Endothelial cell of hepatic sinusoid (primary cell): ENCODE results near the gene LRRC52.

Experiments used
- in situ Hi-C: cut with HindIII; loops from 2 replicates; pipeline ENCODE4 v1.10.0; 2017; ENCODE audit warnings: low sequenced_read_pairs

Gene LRRC52

GRCh38 chr1:165536016-165536415 lies 7.8 kb upstream of the LRRC52 start:
- in situ Hi-C loops, result no loop called here

DNA sequence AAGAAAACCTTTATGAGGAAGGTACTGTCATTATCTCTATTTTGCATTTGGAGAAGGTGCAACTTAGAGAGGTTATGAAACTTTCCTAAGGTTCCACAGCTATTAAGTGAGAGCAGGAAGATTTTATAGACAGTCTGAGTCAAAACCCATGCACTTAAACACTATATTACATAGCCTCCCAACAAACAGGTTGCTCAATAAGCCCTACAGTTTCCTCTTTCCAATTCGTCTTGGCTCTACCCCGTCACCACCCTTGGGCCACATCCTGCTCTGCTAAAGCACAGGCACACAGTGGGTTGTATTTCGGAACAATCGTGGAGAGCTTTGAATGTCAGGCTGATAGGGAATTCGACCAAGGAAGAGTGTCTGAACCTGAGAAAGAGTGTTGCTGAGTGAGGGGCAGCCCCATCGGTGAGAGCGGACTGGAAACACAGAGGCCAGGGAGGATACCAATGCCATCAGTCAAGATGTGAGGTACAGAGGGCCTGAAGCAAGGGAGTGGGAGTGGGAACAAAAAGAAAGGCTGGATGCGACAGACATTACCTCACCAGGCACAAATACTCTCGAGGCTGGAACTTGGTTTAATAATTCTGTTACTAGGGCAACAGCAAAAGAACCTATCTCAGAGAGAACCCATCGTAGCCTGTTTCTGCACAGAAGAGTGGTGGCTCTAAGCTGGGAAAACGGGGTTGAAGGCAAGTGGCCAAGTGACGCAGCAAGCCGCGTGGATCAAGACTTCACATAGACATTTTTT lies 6.3 kb upstream of the LRRC52 start:
- in situ Hi-C loops, result no loop called here

DNA sequence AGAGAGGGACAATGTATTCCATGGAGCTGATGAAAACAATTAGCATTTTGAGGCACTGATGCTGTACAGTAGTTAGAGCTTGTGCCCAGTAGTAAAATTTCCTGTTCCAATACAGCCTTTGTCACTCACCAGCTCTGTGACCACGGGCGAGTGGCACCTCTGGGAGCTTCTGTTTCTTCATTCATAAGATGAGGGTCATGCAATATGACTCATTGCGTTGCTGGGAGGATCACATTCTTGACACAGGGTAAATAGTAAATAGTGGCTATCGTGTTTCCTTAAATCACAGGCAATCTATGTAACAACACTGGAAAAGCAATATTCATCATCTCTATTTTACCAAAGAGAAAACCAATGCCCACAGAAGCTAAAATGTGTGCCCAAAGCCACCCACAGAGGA lies 4.5 kb upstream of the LRRC52 start:
- in situ Hi-C loops, result no loop called here

DNA sequence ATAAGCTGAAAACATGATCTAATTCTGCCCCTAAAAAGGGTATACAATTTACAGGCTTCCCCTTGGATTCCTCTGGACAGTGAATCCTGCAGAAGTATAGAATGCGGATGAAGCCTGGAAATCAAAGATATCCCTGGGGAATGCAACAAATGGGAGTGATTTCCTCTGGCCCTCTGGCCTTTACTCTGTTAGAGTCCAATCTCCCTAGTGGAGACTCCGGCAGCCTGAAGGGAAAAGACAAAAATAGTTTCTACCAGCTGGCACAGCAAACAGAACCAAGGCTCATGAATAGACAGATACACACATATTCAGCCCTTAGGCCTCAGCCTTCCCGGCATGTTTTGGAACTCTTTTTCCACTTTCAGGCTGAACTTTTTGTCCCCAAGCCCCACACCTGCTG lies 3.9 kb upstream of the LRRC52 start:
- in situ Hi-C loops, result no loop called here

- in situ Hi-C loops, result no loop called here
Measured at GRCh38 chr1:165542015-165542631, 1.7 kb upstream of the LRRC52 start.

GRCh38 chr1:165542647-165543046 lies 1.2 kb upstream of the LRRC52 start:
- in situ Hi-C loops, result no loop called here

GRCh38 chr1:165544996-165545395 lies 1.2 kb downstream of the LRRC52 start:
- in situ Hi-C loops, result no loop called here

- in situ Hi-C loops, result no loop called here
Measured at GRCh38 chr1:165545974-165546373, 2.2 kb downstream of the LRRC52 start.

GRCh38 chr1:165549973-165550372 lies 6.2 kb downstream of the LRRC52 start:
- in situ Hi-C loops, result no loop called here

DNA sequence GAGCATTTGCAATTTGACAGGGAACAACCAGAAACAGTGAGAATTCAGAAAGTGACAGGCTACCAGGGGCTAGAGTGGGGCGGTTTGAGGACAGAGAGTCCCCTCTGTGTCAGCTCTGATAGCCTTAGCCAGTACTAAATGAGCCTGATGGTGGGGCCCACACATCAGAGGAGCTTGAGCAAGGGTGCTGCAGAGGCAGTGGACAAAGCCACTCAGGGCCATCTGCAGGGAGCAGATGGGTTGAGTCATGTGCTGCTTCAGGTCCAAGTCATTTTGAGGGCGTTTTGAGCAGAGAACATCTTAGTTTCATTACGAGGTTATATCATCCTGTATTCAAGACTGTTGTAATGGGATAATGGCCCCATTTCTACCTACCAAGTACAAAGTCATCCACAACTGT lies 7.7 kb downstream of the LRRC52 start:
- in situ Hi-C loops, result no loop called here

GRCh38 chr1:165560883-165561656 lies 17.3 kb downstream of the LRRC52 start:
- in situ Hi-C loops, result no loop called here

DNA sequence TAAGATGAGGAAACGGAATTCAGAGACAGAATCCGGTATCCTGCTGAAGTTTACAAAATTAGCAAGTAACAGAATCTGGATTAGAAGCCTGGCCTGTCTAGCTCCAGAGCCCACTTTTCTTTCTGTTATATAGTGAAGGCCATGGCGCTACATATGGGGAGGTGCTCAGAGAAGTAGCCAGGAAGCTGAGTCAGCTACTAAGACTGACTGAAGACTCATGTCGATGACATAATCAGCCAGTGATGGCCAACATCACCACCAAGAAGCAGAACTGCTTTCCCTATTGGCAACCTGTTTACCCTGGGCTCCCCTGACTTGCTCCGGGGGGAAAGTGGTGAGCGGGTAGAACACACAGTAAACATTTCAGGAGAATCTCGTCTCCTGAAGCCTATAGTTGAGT lies 18.8 kb downstream of the LRRC52 start:
- in situ Hi-C loops, result no loop called here

- in situ Hi-C loops, result no loop called here
Measured at GRCh38 chr1:165563551-165563950, 19.8 kb downstream of the LRRC52 start.

DNA sequence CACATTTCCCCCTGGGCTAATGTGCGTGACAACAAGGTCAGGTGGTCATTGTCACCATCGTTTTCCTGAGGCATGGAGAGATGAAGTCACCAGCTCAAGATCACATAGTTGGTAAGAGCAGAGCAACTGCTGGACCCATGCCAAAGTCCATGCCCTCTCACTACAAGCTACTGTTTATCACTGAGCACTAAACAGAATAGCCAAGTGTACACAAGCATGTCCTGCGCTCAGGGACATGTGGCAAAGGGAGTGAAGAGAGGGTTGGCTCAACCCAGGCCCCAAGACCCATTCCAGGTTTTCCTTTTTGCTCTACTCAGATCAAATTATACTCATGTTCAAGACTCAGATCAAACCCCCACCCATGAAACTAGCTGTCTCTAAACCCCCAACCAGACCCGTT lies 20.8 kb downstream of the LRRC52 start:
- in situ Hi-C loops, result no loop called here

DNA sequence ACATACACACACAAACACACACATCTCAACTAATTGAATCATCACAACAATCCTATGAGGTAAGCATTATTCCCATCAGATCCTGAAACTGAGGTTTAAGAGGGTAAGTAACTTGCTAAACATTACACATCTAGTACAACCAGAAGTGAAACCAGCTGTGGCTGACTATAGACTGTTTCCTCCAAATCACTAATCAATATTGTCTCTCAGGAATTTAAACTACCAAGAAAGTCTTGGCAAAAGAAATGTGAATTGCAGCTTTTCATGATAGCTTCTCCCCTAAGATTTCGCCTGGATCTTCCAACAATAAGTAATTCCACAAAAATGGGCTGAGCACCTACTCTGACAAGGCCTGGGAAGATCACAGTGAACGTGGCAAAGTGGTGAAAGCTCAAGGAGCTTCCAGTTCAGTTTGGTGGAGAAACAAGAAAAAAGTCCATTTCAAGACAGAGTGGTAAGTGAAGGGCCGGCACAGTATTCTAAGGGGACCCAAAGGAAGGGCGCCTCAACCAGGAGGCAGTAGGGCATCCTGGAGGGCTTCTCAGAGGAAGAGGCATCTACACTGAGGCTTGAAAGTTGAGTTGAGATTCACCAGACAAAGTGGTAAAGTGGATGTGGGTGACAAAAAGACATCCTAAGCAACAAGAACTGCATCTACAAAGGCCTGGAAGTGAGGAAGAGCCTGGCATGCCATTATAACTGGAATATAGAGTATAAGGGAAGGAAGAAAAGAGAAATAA lies 22.1 kb downstream of the LRRC52 start:
- in situ Hi-C loops, result no loop called here

DNA sequence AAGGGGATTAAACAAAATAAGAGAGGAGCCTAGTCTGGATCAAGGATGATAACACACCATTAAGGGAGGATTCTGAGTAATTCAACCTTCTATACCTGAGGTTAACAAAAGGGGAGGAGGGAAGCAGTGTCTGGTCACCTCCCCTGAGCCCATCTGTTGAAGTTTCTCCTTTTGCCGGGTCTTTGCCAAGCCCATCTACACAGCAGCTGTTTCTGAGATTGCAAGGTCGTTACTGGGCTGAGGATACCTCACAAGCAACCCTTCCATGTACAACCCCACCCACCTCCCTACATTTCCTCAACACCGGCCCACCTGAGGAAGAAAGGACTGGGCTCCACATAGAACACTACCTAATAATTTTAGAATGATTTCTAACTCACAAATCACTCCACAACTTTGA lies 26.3 kb downstream of the LRRC52 start:
- in situ Hi-C loops, result loop anchor here (5.0 kb wide), 1 partner anchor 158 kb away; no protein-coding TSS in a partner anchor

GRCh38 chr1:165573787-165574186 lies 30.0 kb downstream of the LRRC52 start:
- in situ Hi-C loops, result loop anchor here (5.0 kb wide), 1 partner anchor 161 kb away; no protein-coding TSS in a partner anchor

DNA sequence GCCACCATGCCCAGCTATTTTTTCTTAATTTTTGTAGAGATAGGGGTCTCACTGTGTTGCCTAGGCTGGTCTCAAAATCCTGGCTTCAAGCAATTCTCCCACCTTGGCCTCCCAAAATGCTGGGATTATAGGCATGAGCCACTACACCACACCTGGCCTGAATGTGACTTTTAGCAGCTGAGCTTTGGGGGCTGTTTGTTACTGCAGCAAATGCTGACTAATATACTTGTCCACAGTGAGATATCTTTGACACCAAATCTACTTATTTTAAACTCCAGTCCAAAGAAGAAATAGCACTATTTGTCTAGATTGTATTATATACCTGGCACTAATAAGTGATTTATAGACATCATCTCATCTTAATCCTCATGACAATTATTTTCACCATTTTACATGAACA lies 30.5 kb downstream of the LRRC52 start:
- in situ Hi-C loops, result loop anchor here (5.0 kb wide), 1 partner anchor 162 kb away; no protein-coding TSS in a partner anchor

- in situ Hi-C loops, result no loop called here
Measured at GRCh38 chr1:165575468-165576099, 31.8 kb downstream of the LRRC52 start.

GRCh38 chr1:165576536-165576935 lies 32.7 kb downstream of the LRRC52 start:
- in situ Hi-C loops, result no loop called here

- in situ Hi-C loops, result no loop called here
Measured at GRCh38 chr1:165577707-165578106, 33.9 kb downstream of the LRRC52 start.
